Peyer's patch (tissue), 4 donors: ENCODE data around the gene ATP7B.

Experiments used
- CTCF ChIP-seq, 6 experiments: fragments of 450-650 bp in 4 of 6; fragments of 200-600 bp in 2 of 6; sonication (generic) in 1 of 6; IDR thresholded peaks; one replicate each; pipeline ENCODE4 v1.5.1; 2017 to 2019; ENCODE audit warnings: antibody characterized with exemption in 6 of 6, mild to moderate bottlenecking in 3 of 6, moderate library complexity in 1 of 6
- POLR2A ChIP-seq, 2 donors: fragments of 450-650 bp; IDR thresholded peaks; one replicate each; pipeline ENCODE4 v1.5.1; 2017; ENCODE audit warnings: antibody characterized with exemption in 2 of 2, mild to moderate bottlenecking in 2 of 2, moderate library complexity in 2 of 2

GRCh38 chr13:51937320-51938290 is 73.6 kb downstream of the ATP7B start:
- TF ChIP-seq POLR2A (IDR thresholded peaks at IDR 0.05) (no peak), CTCF (IDR thresholded peaks at IDR 0.05) (no peak)
